IPS DF 4.7 (cell line): Measurements from ENCODE around the gene CAPN8.
"Not testable (repeated sequence)": the region's sequence is repeated elsewhere in the genome, so short reads cannot be mapped to it uniquely, and the experiment has no call there.

Experiments used
- DNase-seq: peaks from one replicate; pipeline ENCODE4 v3.0.0-alpha.2; 2013; ENCODE audit warnings: low spot score; ENCODE audit errors: extremely low read depth

CAPN8 gene

GRCh38 chr1:223531742-223532341 lies 133.7 kb downstream of the CAPN8 start:
- DNase-seq, result peak; percentile 64

GRCh38 chr1:223525957-223526356 lies 139.5 kb downstream of the CAPN8 start:
- no peak for DNase-seq

- DNase-seq, result no peak
Measured at GRCh38 chr1:223525546-223525945, 140.0 kb downstream of the CAPN8 start.

GRCh38 chr1:223524930-223525451 lies 140.5 kb downstream of the CAPN8 start:
- no peak for DNase-seq

GRCh38 chr1:223521150-223521549 lies 144.4 kb downstream of the CAPN8 start:
- no peak for DNase-seq

- no peak for DNase-seq
Measured at GRCh38 chr1:223520200-223520599, 145.3 kb downstream of the CAPN8 start.

GRCh38 chr1:223519116-223519515 lies 146.4 kb downstream of the CAPN8 start:
- DNase-seq, result no peak

- DNase-seq, result not testable (repeated sequence)
Measured at GRCh38 chr1:223518553-223518952, 146.9 kb downstream of the CAPN8 start.

GRCh38 chr1:223515926-223516325 lies 149.6 kb downstream of the CAPN8 start:
- DNase-seq, result no peak

- DNase-seq, result no peak
Measured at GRCh38 chr1:223515421-223515820, 150.1 kb downstream of the CAPN8 start.

- DNase-seq, result no peak
Measured at GRCh38 chr1:223514644-223515043, 150.9 kb downstream of the CAPN8 start.

GRCh38 chr1:223513309-223513708 lies 152.2 kb downstream of the CAPN8 start:
- no peak for DNase-seq

- DNase-seq, result no peak
Measured at GRCh38 chr1:223512057-223512456, 153.4 kb downstream of the CAPN8 start.

- DNase-seq, result no peak
Measured at GRCh38 chr1:223508796-223509195, 156.7 kb downstream of the CAPN8 start.

GRCh38 chr1:223504741-223505140 lies 160.8 kb downstream of the CAPN8 start:
- DNase-seq, result no peak

- no peak for DNase-seq
Measured at GRCh38 chr1:223503348-223503747, 162.2 kb downstream of the CAPN8 start.

- no peak for DNase-seq
Measured at GRCh38 chr1:223500560-223501425, 164.7 kb downstream of the CAPN8 start.

- no peak for DNase-seq
Measured at GRCh38 chr1:223496883-223497282, 168.6 kb downstream of the CAPN8 start.

- DNase-seq, result no peak
Measured at GRCh38 chr1:223494926-223495645, 170.4 kb downstream of the CAPN8 start.

- no peak for DNase-seq
Measured at GRCh38 chr1:223492044-223492443, 173.5 kb downstream of the CAPN8 start.
